ENCODE results near the gene RHBDD1.

RHBDD1 gene

DNA sequence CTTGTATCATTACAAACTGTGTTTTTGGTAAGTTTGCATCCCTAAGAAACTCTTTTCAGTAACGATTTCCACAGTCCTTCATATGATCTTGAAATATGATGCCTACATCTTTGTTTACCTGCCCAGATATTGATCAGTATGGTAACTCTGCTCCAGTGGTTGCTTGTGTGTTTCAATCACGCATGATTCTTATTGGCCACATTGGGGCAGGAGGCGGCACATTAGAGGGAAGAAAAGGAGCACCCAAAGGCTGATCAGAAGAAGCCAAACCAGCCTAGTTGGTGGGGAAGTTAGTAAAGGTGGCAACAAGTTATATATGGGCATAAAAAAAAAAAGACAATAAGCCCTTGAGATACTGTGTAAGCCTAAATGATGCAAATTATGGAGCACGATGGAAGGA is 158.9 kb downstream of the RHBDD1 start:
- DNase-seq, result no peak

- peak; percentile 62 for DNase-seq
These were observed 159.8 kb downstream of the RHBDD1 start for GRCh38 chr2:226995625-226996041.

GRCh38 chr2:226999661-227000060 is 163.8 kb downstream of the RHBDD1 start:
- DNase-seq, result no peak

DNA sequence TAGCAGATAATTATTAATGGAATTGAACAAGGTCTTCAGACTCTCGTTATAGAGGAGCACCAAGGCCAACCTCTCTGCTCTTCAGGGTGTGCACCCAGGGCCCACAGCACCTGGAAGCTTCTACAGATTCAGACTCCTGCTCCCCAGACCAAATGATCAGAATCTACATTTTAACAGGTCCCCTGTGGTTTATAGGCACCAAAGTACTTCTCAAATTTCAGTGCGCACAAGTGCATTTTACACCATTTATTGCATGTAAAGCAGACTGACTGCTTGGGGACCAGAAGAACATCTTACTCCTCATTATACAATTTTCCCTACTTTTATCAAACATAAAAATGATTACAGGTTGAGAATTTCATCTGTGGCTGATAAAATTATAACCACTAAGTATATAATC is 164.3 kb downstream of the RHBDD1 start:
- no peak for DNase-seq

DNA sequence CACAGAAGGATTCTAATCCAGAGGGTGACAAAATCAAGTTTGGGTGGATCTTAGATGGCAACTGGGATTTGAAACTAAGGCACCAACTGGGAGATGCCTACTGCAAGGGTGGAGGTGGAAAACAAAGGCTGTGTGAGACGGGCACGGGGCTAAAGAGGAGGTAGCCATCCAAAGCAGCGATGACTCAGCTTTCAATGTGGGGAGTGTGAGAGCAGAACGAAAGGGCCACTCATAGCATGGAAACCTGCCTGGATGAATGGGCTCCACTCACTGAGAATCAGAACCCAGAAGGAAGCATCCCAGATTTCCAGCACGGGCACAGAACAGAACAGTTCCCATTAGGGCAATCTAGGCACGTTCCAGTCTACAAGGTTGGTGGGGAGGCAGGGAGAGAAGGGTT is 168.6 kb downstream of the RHBDD1 start:
- DNase-seq, result no peak

DNA sequence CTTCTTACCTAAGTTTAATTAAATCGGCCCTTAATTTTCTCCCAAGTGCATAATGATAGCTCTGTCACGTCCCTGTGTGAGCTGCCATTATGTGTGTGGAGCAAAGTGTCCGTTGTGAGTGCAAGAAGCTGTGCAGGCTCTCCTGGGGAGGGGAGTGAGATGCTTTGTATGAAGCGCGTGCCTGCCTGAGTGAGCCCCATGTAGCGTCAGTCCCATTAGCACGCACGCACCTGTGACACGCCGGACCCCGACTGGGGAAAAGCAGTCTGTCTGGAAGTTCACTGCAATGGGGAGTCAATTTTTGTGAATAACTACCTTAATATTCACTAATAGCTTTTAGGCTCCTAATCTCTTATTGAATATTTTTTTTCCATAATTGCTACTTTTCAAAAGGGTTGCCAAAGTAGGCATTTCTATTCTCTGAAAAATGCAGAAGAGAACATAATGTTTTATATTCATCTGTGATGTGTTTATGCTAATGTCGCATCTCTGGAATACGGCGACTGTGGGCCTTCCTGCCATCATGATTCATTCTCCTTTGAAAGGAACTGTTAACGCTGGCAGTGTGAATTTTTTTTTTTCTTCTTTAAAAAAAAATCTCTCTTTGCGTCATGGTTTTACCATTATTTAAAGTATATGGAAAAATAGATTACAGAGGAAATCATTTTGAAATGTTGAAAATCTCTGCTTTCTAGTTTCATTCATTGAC is 170.5 kb downstream of the RHBDD1 start:
- no peak for DNase-seq

DNA sequence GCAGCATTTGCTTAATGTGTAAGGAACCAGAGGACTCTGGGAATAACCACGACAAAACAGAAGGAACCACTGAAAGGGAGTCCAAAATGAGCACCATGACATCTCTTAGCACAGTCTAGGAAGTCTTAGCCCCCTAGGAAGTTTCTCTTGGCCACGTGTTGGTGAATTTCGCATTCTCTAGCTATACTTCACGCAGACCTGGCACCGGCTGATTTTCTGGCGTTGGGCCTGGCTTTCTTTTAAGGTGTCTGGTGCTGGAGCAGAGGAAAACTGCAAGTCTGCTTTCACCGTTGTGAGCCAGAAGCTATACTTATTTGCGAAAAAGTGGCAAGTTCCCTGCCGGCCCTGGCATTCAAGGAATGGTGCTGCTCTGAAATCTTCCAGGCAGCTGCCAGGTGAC is 171.3 kb downstream of the RHBDD1 start:
- no peak for DNase-seq

DNA sequence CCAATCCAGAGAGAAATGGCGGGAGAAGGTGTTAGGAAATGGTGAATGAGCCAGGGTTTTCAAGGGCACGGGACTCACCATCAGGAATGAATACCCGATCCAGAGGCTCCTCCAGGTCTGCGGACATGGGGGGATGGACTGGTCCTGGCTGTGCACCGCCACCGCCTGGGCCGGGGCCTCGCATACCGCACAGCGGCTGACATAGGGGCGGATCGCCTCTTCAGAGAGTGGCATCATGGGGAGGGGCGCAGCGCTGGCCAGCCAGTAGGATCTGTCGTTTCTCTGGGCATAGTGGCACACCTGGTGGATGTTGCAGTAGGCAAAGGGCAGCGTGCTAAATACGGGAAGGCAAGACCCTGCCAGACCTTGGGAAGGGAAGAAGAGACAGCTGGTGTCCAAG is 172.1 kb downstream of the RHBDD1 start:
- DNase-seq, result no peak

DNA sequence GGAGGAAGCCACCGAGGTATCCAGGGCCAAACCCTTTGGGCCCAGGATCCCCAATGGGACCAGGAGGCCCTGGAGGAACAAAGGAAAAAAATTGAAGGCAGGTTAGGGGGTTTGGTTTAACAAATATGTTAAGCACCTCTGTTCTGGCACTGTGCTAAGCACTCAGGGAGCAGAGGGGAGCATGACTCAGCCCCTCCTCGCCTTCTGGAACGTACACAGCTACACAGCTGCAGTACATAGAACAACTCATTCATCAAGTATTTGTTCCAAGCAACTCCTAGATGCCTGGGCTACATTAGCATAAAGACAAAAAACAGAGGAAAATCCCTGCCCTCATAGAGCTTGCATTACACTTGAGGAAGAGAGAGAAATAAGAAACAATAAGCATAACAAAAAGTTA is 174.6 kb downstream of the RHBDD1 start:
- no peak for DNase-seq

- no peak for DNase-seq
These were observed 177.5 kb downstream of the RHBDD1 start for GRCh38 chr2:227013330-227013729.

- DNase-seq, result no peak
These were observed 178.0 kb downstream of the RHBDD1 start for GRCh38 chr2:227013881-227014280.

GRCh38 chr2:227016894-227017293 is 181.0 kb downstream of the RHBDD1 start:
- DNase-seq, result no peak

- no peak for DNase-seq
These were observed 184.6 kb downstream of the RHBDD1 start for GRCh38 chr2:227020416-227020815.

DNA sequence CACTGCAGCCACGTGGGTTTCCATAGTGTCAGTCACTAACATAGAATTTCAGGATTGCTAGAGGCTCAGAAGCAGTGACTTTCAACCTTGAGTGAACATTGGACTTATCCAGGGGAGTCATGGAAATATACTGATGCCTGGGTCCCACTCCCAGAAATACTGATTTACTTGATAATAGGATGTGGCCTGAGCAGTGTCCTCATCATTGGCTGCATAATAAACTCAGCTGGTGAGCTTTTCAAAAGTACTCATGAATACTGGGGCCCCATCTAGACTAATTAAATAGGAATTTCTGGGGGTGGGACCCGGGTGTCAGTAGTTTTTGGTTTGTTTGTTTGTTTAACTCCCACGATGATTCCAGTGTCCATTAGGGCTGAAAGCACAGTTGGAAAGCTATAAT is 186.8 kb downstream of the RHBDD1 start:
- no peak for DNase-seq

DNA sequence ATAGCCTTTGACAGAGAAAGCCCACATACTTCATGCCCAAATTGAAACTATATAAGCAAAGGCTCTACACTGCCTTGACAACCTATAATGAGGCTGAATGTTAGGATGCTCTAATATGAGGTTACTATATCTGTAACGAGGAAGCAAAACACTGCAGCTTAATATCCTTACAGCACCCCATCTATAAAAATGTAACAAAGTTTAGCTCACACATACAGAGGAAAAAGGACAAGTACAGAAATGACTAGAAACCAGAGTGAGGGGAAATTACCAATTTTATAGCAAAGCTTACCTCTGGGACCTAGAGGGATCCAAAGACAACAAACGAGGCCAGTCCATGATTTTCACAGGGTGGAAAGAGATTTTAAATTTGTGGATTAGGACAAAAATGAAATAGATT is 189.7 kb downstream of the RHBDD1 start:
- DNase-seq, result no peak

DNA sequence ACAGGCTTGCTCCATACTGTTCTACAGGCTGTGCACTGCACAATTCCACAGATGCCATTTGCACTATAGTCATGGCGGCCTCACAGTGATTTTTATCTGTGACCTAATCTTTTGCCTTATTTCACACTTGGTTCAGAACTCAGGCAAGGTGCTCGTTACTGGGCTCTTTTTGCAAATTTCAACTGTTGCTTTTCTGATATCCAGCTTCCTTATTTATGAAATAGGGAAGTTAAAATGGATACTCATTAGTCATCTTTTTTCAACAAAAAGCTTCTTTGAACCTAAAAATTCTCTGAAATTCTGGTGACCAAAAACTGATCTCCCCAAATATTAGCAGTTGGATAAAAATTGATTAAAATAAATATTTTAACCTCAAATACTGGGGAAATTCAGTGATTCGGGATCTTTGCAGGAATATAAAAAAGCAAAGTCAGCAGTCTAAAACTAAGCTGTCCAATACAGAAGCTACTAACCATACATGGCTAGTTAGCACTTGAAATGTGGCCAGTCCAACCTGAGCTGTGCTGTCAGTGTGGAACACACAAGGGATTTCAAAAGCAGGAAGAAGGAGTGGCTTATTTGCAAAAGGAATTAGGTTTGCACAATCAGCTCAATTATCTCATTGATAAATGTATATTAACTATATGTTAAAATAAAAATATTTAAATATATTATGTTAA is 193.7 kb downstream of the RHBDD1 start:
- no peak for DNase-seq

DNA sequence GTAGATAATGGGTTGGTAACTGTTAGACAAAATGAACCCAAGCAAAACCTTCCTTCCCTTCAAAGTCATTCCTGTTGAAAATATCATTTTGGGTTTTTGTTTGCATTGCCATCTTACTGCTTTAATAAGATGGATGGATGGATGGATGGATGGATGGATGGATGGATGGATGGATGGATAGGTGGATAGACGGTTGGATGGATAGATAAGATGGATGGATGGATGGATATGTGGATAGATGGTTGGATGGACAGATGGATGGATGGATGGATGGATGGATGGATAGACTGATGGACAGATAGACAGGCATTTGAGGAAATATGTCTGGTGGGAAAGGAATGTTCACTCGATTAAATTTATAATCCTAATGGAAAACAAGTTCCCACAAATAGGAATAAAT is 194.9 kb downstream of the RHBDD1 start:
- DNase-seq, result no peak

GRCh38 chr2:227031379-227031778 is 195.5 kb downstream of the RHBDD1 start:
- no peak for DNase-seq

GRCh38 chr2:227033471-227034148 is 197.8 kb downstream of the RHBDD1 start:
- DNase-seq, result peak; percentile 36

DNA sequence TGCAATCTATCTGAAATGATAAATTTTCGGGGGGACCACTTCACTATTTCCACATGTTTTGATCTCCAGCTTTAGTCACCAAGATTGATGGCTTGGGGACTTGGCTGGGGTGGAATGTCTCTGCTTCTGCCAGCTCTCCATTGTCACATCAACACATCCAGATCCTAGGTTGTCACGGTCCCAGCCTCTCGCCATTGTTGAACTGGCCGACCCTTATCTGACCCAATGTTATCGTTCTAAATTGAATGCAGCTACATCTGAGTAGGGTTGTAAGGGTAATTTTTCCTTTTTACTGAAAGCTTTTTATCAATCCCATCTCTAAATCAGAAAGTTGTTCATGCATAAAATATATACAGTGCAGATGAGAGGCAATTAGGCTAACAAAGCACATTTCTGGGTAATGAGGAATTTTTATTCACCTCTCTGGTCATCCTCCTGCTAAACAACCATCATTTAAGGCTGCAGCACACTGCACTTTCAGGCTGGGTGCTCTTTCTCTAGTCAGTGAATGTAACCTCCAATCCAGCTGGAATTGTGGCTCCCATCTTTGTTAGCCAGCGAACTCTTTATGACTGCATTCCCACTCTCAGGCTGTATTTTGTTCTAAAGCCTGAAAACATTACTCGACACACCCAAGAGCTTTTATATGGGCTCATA is 200.0 kb downstream of the RHBDD1 start:
- DNase-seq, result peak; percentile 28

DNA sequence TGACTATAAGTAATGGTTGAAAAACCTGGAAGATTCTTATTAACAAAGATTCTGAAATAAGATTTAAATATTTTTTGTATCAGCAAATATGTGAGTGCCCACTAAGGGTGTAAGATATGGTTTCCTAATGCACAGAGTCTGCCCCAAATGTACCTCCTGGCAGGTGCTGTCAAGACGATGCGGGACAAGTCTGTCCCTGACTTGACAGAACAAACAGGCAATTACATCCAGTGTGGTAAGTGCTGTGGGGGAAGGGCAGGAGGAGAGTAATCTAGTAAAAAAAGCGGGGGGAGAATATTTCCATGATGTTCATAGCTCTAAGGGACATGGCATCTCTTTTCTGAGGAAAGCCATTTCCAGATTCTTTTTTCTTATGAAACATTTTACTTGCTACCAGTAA is 200.7 kb downstream of the RHBDD1 start:
- DNase-seq, result no peak

DNA sequence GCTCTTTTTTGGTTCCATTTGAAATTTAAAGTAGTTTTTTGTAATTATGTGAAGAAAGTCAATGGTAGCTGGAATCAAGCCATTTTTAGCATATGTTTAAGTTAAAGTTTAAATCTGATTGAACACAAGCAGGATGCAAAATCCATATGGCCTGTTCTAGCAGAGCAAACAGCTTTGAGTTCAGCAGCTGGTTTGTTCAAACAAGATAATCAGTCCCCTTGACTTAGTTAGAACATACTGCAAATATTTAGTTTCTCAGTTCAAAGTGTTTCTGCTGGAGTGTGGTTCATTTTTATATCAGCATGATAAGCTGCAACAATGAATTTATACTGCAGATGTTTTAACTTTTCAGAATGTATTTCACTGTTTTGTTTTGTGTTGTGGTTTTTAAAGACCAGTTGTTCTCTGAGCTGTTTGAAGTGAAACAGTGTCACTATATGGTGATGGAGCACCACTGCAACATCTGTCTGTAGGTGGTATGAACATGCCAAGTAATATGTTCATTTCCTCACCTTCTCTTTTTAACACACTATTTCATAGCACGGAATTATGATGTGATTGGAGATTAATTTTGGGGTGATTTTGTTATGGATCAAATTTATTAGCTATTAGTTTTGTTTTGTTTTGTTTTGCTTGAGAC is 202.8 kb downstream of the RHBDD1 start:
- no peak for DNase-seq

DNA sequence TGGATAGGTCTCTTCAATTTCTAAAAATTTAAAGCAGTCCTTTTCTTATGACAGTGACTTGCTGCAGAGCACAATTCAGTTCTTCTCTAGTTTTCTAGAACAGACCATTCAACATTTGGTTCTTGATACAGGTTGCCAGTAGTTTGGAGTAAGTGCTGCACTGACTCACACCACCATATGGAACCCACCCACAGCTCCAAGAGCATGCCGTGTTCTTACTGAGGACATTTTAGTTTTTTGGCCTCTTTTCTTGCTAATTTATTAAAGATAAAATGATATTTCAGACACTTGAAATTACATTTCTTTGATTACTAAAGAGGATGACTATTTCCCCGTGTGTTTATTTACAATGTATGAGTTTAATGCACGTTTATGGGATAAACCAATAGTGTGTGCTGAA is 208.1 kb downstream of the RHBDD1 start:
- DNase-seq, result no peak

Measured in right hindlimb (tissue), 1 donor.